Measurements from ENCODE around the gene SLC4A4.

SLC4A4 gene

GRCh38 chr4:71449040-71449439 is 110.2 kb downstream of the SLC4A4 start:
- DNase-seq (ENCODE audit: low read depth) = no peak
- no peak for TF ChIP-seq CTCF (conservative IDR thresholded peaks at IDR 0.05; ENCODE audit: control insufficient read depth, insufficient read depth, low read depth, low read length)
- H3K4me3 ChIP-seq (ENCODE audit: control insufficient read depth, low read depth, low read length) = no peak overlapping the region

- no peak for TF ChIP-seq CTCF (conservative IDR thresholded peaks at IDR 0.05; ENCODE audit: control insufficient read depth, insufficient read depth, low read depth, low read length)
- no peak for DNase-seq (ENCODE audit: low read depth)
- no peak overlapping the region for H3K4me3 ChIP-seq (ENCODE audit: control insufficient read depth, low read depth, low read length)
Observed at GRCh38 chr4:71449878-71450277, 111.1 kb downstream of the SLC4A4 start.

- no peak for DNase-seq (ENCODE audit: low read depth)
- no peak for TF ChIP-seq CTCF (conservative IDR thresholded peaks at IDR 0.05; ENCODE audit: control insufficient read depth, insufficient read depth, low read depth, low read length)
- no peak overlapping the region for H3K4me3 ChIP-seq (ENCODE audit: control insufficient read depth, low read depth, low read length)
Observed at GRCh38 chr4:71453531-71453930, 114.7 kb downstream of the SLC4A4 start.

GRCh38 chr4:71456841-71457240 is 118.0 kb downstream of the SLC4A4 start:
- no peak overlapping the region for H3K4me3 ChIP-seq (ENCODE audit: control insufficient read depth, low read depth, low read length)
- no peak for TF ChIP-seq CTCF (conservative IDR thresholded peaks at IDR 0.05; ENCODE audit: control insufficient read depth, insufficient read depth, low read depth, low read length)
- peak; percentile 79 for DNase-seq (ENCODE audit: low read depth)

GRCh38 chr4:71460371-71460770 is 121.6 kb downstream of the SLC4A4 start:
- no peak for TF ChIP-seq CTCF (conservative IDR thresholded peaks at IDR 0.05; ENCODE audit: control insufficient read depth, insufficient read depth, low read depth, low read length)
- no peak for DNase-seq (ENCODE audit: low read depth)
- no peak overlapping the region for H3K4me3 ChIP-seq (ENCODE audit: control insufficient read depth, low read depth, low read length)

- DNase-seq (ENCODE audit: low read depth) = no peak
- no peak overlapping the region for H3K4me3 ChIP-seq (ENCODE audit: control insufficient read depth, low read depth, low read length)
- no peak for TF ChIP-seq CTCF (conservative IDR thresholded peaks at IDR 0.05; ENCODE audit: control insufficient read depth, insufficient read depth, low read depth, low read length)
Observed at GRCh38 chr4:71461422-71461821, 122.6 kb downstream of the SLC4A4 start.

- H3K4me3 ChIP-seq (ENCODE audit: control insufficient read depth, low read depth, low read length) = no peak overlapping the region
- DNase-seq (ENCODE audit: low read depth) = no peak
- no peak for TF ChIP-seq CTCF (conservative IDR thresholded peaks at IDR 0.05; ENCODE audit: control insufficient read depth, insufficient read depth, low read depth, low read length)
Observed at GRCh38 chr4:71466775-71467174, 128.0 kb downstream of the SLC4A4 start.

All from fibroblast of mammary gland (primary cell).